Jurkat, Clone E6-1 (cell line): ENCODE measurements around the gene ADAT3.

Source experiments
- DNase-seq: peaks from one replicate; pipeline ENCODE4 v3.0.0-alpha.2; 2011; ENCODE audit warnings: low read depth, low spot score
- H3K4me3 ChIP-seq: 2 replicates; pipeline ENCODE4 v1.5.1; 2011; ENCODE audit warnings: mild to moderate bottlenecking, low read length, control low read depth, moderate library complexity

The ADAT3 gene

GRCh38 chr19:1947651-1948209 is 42.5 kb downstream of the ADAT3 start:
- no peak for DNase-seq
- no peak overlapping the region for H3K4me3 ChIP-seq

GRCh38 chr19:1949304-1950101 is 44.3 kb downstream of the ADAT3 start:
- DNase-seq = no peak
- no peak overlapping the region for H3K4me3 ChIP-seq

GRCh38 chr19:1950640-1951039 is 45.4 kb downstream of the ADAT3 start:
- H3K4me3 ChIP-seq = no peak overlapping the region
- no peak for DNase-seq

- DNase-seq = no peak
- H3K4me3 ChIP-seq = no peak overlapping the region
Observed at GRCh38 chr19:1952635-1953034, 47.4 kb downstream of the ADAT3 start.

- no peak for DNase-seq
Observed at GRCh38 chr19:1953037-1953436, 47.8 kb downstream of the ADAT3 start.

GRCh38 chr19:1953441-1954094 is 48.4 kb downstream of the ADAT3 start:
- no peak for DNase-seq
- H3K4me3 ChIP-seq = no peak overlapping the region

More at GRCh38 chr19:1953037-1953436, 47.8 kb downstream of the ADAT3 start:
- no peak overlapping the region for H3K4me3 ChIP-seq

- no peak for DNase-seq
- no peak overlapping the region for H3K4me3 ChIP-seq
Observed at GRCh38 chr19:1954532-1954933, 49.3 kb downstream of the ADAT3 start.

- DNase-seq = no peak
- H3K4me3 ChIP-seq = no peak overlapping the region
Observed at GRCh38 chr19:1955171-1956121, 50.2 kb downstream of the ADAT3 start.

GRCh38 chr19:1956122-1956494 is 50.9 kb downstream of the ADAT3 start:
- no peak for DNase-seq
- H3K4me3 ChIP-seq = no peak overlapping the region

GRCh38 chr19:1956868-1957492 is 51.8 kb downstream of the ADAT3 start:
- DNase-seq = no peak
- no peak overlapping the region for H3K4me3 ChIP-seq

GRCh38 chr19:1957562-1958248 is 52.5 kb downstream of the ADAT3 start:
- H3K4me3 ChIP-seq = no peak overlapping the region
- DNase-seq = no peak

GRCh38 chr19:1959928-1960589 is 54.9 kb downstream of the ADAT3 start:
- no peak for DNase-seq

GRCh38 chr19:1961000-1961883 is 56.0 kb downstream of the ADAT3 start:
- DNase-seq = no peak
- no peak overlapping the region for H3K4me3 ChIP-seq

More at GRCh38 chr19:1959928-1960589, 54.9 kb downstream of the ADAT3 start:
- no peak overlapping the region for H3K4me3 ChIP-seq

- H3K4me3 ChIP-seq = no peak overlapping the region
- no peak for DNase-seq
Observed at GRCh38 chr19:1962674-1963073, 57.5 kb downstream of the ADAT3 start.
